ENCODE measurements around the gene RABL2A.
A peak's percentile ranks its signal among the peaks of the same experiment; 100 is the strongest.
"Not testable (repeated sequence)": the region's sequence is repeated elsewhere in the genome, so short reads cannot be mapped to it uniquely, and the experiment has no call there.

Gene RABL2A

DNA sequence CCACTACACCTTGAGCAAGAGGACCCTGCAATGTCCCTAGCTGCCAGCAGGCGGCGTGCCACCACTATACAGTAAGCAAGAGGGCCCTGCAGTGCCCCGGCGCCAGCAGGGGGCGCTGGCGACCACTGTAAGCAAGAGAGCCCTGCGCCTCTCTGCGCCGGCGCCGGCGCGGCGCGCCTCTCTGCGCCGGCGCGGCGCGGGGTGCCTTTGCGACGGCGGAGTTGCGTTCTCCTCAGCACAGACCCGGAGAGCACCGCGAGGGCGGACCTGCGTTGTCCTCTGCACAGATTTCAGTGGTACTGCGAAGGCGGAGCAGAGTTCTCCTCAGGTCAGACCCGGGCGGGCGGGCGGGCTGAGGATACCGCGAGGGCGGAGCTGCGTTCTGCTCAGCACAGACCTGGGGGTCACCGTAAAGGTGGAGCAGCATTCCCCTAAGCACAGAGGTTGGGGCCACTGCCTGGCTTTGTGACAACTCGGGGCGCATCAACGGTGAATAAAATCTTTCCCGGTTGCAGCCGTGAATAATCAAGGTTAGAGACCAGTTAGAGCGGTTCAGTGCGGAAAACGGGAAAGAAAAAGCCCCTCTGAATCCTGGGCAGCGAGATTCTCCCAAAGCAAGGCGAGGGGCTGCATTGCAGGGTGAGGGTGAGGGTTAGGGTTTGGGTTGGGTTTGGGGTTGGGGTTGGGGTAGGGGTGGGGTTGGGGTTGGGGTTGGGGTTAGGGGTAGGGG, 24.9 kb upstream of the RABL2A start:
- H3K4me3 ChIP-seq (ENCODE audit: low read depth, low read length); DNase-seq (ENCODE audit: low read depth); in situ Hi-C loops (cut with HindIII; ENCODE audit: low sequenced_read_pairs): not testable (repeated sequence)

DNA sequence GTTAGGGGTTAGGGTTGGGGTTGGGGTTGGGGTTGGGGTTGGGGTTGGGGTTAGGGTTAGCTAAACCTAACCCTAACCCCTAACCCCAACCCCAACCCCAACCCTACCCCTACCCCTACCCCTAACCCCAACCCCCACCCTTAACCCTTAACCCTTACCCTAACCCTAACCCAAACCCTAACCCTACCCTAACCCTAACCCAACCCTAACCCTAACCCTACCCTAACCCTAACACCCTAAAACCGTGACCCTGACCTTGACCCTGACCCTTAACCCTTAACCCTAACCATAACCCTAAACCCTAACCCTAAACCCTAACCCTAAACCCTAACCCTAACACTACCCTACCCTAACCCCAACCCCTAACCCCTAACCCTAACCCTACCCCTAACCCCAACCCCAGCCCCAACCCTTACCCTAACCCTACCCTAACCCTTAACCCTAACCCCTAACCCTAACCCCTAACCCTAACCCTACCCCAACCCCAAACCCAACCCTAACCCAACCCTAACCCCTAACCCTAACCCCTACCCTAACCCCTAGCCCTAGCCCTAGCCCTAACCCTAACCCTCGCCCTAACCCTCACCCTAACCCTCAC, 24.1 kb upstream of the RABL2A start:
- TF ChIP-seq, protein P1, sequence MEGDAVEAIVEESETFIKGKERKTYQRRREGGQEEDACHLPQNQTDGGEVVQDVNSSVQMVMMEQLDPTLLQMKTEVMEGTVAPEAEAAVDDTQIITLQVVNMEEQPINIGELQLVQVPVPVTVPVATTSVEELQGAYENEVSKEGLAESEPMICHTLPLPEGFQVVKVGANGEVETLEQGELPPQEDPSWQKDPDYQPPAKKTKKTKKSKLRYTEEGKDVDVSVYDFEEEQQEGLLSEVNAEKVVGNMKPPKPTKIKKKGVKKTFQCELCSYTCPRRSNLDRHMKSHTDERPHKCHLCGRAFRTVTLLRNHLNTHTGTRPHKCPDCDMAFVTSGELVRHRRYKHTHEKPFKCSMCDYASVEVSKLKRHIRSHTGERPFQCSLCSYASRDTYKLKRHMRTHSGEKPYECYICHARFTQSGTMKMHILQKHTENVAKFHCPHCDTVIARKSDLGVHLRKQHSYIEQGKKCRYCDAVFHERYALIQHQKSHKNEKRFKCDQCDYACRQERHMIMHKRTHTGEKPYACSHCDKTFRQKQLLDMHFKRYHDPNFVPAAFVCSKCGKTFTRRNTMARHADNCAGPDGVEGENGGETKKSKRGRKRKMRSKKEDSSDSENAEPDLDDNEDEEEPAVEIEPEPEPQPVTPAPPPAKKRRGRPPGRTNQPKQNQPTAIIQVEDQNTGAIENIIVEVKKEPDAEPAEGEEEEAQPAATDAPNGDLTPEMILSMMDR (IDR thresholded peaks at IDR 0.05; ENCODE audit: low read depth, low read length, missing control alignments): no peak
- DNase-seq (ENCODE audit: low read depth): no peak
- peak overlapping the region; percentile 60 for H3K4me3 ChIP-seq (ENCODE audit: low read depth, low read length)
- in situ Hi-C loops (cut with HindIII; ENCODE audit: low sequenced_read_pairs): no loop called here

DNA sequence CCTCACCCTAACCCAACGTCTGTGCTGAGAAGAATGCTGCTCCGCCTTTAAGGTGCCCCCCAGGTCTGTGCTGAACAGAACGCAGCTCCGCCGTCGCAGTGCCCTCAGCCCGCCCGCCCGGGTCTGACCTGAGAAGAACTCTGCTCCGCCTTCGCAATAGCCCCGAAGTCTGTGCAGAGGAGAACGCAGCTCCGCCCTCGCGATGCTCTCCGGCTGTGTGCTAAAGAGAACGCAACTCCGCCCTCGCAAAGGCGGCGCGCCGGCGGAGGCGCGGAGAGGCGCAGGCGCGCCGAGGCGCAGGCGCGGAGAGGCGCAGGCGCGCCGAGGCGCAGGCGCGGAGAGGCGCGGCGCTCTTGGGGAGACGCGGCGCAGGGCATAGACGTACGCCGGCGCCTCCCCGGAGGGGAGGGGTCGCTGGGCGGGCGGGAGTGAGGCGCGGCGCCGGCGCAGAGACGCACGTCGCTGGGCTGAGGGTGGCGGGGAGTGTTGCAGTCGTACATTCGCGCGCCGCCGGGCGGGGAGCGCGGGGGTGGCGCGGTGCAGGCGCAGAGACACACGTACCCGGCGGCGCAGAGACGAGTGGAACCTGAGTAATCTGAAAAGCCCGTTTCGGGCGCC, 23.5 kb upstream of the RABL2A start:
- in situ Hi-C loops (cut with HindIII; ENCODE audit: low sequenced_read_pairs): not testable (repeated sequence)
- peak overlapping the region; percentile 60 for H3K4me3 ChIP-seq (ENCODE audit: low read depth, low read length)
- peak; percentile 75 for DNase-seq (ENCODE audit: low read depth)

DNA sequence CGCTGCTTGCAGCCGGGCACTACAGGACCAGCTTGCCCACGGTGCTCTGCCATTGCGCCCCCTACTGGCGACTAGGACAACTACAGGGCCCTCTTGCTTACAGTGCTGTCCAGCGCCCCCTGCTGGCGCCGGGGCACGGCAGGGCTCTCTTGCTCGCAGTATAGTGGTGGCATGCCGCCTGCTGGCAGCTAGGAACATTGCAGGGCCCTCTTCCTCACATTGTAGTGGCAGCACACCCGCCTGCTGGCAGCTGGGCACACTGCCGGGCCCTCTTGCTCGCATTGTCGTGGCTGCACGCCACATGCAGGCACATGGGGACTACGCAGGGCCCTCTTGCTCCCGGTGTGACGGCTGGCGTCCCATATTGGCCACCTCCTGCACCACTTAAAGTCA, 23.0 kb upstream of the RABL2A start:
- peak overlapping the region; percentile 46 for H3K4me3 ChIP-seq (ENCODE audit: low read depth, low read length)
- TF ChIP-seq, protein P1 (IDR thresholded peaks at IDR 0.05; ENCODE audit: low read depth, low read length, missing control alignments): peak; percentile 98
- in situ Hi-C loops (cut with HindIII; ENCODE audit: low sequenced_read_pairs): not testable (repeated sequence)
- peak; percentile 79 for DNase-seq (ENCODE audit: low read depth)

DNA sequence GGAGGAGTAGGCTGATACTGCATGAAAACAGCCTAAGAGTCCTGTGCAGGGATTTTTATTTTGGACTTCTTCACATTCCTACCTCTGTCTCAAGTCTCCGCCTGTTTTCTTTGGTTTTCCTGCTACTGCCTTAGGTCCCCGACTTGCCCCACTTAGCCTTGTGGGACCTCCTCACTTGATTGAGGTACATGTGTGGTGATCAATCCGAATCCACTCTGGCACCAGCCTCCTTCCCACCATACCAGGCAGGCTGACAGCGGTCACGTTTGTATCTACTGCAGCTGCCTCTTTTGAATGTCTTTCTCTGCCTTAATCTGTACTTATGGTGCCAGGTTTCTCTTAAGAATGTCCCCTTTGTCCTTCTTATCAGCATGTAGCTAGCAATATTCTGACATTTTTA, 22.4 kb upstream of the RABL2A start:
- in situ Hi-C loops (cut with HindIII; ENCODE audit: low sequenced_read_pairs); H3K4me3 ChIP-seq (ENCODE audit: low read depth, low read length); DNase-seq (ENCODE audit: low read depth): not testable (repeated sequence)

DNA sequence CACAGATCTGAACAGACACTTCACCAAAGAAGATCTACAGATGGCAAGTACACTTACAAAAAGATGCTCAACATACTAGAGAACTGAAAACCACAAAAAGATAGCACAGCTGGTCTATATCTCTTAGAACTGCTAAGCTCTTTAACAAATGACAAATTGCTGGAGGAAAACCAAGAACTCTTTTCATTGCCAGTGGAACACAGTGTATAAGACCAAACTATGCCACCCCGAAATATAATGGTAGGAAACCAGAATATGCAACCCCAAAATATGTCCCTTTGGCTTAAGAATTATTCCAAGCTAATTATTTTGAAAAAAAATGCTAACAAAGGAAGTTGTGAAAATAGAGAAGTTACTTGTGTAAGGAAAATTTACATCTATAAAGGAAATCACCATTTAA, 21.0 kb upstream of the RABL2A start:
- H3K4me3 ChIP-seq (ENCODE audit: low read depth, low read length); in situ Hi-C loops (cut with HindIII; ENCODE audit: low sequenced_read_pairs); DNase-seq (ENCODE audit: low read depth): not testable (repeated sequence)

DNA sequence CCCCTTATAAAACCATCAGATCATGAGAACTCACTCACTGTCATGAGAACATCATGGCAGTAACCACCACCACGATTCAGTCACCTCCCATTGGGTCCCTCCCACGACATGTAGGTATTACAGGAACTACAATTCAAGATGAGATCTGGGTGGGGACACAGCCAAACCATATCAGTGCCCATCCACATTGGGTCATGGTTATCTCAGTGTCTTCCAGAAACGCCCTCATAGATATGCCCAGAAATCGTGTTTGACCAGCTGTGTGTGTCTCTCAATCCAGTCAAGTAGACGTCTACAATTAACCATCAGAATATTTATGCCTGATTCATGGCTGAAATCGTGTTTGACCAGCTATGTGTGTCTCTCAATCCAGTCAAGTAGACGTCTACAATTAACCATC, 17.2 kb upstream of the RABL2A start:
- DNase-seq (ENCODE audit: low read depth); in situ Hi-C loops (cut with HindIII; ENCODE audit: low sequenced_read_pairs); H3K4me3 ChIP-seq (ENCODE audit: low read depth, low read length): not testable (repeated sequence)

DNA sequence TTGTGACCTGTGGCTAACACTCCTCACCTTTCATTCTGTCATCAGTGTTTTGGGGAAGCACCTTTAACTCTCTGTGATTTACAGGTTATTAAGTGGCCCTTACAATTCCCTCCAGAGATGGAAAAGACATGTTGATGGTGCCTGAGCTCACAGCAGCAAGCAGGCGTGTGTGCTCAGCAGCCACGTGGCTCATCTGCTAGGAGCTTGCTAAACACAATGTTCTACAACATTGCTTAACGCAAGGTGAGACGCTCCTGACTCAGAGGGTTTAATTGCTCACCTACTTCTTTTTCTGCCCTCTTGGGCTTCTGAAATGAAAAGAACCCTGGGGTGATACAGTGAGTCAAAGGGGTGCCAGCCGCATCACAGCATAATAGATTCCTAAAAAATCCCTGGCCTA, 6.1 kb upstream of the RABL2A start:
- DNase-seq (ENCODE audit: low read depth); H3K4me3 ChIP-seq (ENCODE audit: low read depth, low read length); in situ Hi-C loops (cut with HindIII; ENCODE audit: low sequenced_read_pairs): not testable (repeated sequence)

DNA sequence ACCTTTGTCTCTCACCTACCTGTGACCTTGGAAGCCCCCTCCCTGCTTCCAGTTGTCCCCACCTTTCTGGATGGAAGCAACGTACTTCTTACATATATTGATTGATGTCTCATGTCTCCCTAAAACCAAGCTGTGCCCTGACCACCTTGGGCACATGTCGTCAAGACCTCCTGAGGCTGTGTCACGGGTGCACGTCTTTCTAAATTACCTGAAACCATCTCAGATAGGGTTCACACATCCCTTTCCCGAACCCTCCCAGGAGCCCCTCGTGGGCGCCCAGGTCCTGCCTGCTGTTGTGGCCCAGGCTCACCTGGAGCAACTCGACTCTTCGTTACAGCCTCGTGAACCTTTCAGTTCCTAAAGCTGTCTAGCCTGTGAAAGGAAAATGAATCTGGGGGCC, 1.2 kb upstream of the RABL2A start:
- in situ Hi-C loops (cut with HindIII; ENCODE audit: low sequenced_read_pairs); DNase-seq (ENCODE audit: low read depth); H3K4me3 ChIP-seq (ENCODE audit: low read depth, low read length): not testable (repeated sequence)

DNA sequence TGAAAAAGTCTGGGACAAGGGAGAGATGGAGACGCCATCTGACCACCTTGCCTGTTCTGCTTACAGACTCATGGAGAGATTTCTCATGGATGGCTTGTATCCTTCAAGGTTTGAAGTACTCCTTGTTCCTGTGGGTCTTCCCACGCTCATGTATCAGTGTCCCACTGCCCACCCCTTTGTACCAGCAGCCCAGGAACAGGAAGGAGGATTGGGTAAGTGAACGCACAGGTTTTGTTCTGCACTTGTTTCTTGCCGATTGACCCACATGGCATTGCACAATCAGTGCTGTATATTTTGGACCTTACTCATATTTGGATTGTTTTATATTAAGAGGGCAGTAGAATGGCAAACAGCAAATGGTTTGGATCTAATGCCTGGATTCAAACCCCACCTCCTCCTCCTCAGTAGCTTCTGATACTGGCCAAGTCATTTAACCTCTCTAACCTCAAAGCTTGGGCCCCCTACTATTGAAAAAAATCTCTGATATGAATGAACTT, 5.8 kb downstream of the RABL2A start:
- H3K4me3 ChIP-seq (ENCODE audit: low read depth, low read length); DNase-seq (ENCODE audit: low read depth); in situ Hi-C loops (cut with HindIII; ENCODE audit: low sequenced_read_pairs): not testable (repeated sequence)

DNA sequence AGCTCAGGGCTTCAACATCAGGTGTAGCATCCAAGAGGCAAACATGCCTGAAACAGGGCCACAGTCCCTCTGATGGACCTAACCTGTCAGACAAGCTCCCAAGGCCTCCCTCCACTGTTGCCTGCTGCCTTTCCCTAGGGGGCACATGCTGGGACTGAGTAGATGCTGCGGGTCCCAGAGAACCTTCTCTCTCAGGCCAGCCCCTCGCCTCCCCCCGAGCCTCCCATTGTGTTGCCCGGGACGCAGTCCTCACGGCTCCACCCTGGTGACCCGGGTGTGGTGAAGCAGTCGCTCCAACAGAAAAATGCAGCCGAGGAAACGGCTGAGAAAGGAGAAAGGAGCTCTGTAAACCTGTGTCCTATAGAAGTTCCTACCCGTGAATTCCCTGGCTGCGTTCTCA, 8.3 kb downstream of the RABL2A start:
- in situ Hi-C loops (cut with HindIII; ENCODE audit: low sequenced_read_pairs); DNase-seq (ENCODE audit: low read depth); H3K4me3 ChIP-seq (ENCODE audit: low read depth, low read length): not testable (repeated sequence)

DNA sequence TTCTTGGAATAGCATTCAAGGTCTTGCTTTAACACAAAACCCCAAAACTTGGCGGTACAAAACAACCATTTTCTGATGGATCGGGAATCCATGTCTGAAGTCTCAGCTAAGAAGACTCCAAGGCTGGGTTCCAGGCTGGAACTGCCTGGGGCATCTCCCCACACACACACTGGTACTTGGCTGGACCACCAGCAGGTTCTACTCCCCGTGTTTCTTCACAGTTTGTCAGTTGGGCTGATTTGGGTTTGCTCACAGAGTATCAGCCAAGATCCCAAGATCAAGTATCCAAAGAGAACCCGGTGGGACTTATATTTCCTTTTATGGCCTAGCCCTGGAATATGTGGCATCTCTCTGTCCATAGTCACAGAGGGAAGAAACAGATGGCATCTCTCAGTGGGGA, 9.2 kb downstream of the RABL2A start:
- H3K4me3 ChIP-seq (ENCODE audit: low read depth, low read length); DNase-seq (ENCODE audit: low read depth); in situ Hi-C loops (cut with HindIII; ENCODE audit: low sequenced_read_pairs): not testable (repeated sequence)

DNA sequence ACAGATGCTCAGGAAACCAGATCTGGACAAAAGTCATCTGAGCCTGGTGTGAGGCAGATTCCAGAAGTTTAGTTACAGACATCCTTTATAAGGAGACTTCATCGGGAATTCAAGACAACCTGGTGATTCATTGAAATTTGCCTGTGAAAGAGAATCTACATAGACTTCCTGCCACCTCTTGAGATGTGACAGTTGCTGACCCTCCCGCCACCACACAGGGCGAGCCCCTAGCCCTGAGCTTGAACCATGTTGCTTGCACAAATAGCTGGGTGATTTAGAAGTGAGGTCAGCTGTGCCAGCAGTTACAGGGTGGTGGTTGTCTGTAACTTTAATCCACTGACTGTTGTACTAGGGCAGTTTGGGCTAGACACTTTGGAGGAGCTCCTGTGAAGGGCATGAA, 11.0 kb downstream of the RABL2A start:
- not testable (repeated sequence) for DNase-seq (ENCODE audit: low read depth)

DNA sequence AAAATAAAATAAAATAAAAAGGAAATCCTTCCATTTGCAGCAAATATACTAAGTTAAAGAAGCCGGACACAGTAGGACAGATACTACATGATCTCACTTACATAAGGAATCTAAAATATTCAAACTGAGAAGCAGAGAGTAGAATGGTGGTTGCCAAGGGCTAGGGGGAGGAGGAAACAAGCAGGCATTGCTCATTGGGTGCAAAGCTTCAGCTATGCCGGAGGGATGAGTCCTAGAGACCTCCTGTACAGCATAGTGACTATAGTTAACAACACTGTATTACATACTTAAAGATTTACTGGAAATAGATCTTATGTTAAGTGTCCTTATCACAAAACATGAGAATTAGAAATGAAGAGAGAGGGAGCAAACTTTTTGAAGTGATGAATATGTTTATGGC, 19.2 kb downstream of the RABL2A start:
- H3K4me3 ChIP-seq (ENCODE audit: low read depth, low read length); in situ Hi-C loops (cut with HindIII; ENCODE audit: low sequenced_read_pairs); DNase-seq (ENCODE audit: low read depth): not testable (repeated sequence)

More for the DNA sequence above, 11.0 kb downstream of the RABL2A start:
- in situ Hi-C loops (cut with HindIII; ENCODE audit: low sequenced_read_pairs); H3K4me3 ChIP-seq (ENCODE audit: low read depth, low read length): not testable (repeated sequence)

All from astrocyte of the cerebellum (primary cell).